GM10266 (cell line): Measurements from ENCODE around the gene JDP2.

Experiments used
- DNase-seq: peaks from one replicate; pipeline ENCODE4 v3.0.0; 2012; ENCODE audit errors: extremely low spot score
- TF ChIP-seq, protein P1 (sequence below): IDR thresholded peaks from 2 replicates; pipeline ENCODE4 v1.5.1; 2012; ENCODE audit warnings: mild to moderate bottlenecking, low read depth; ENCODE audit not compliant: control insufficient read depth, insufficient read depth; ENCODE audit errors: missing control alignments

Gene JDP2

DNA sequence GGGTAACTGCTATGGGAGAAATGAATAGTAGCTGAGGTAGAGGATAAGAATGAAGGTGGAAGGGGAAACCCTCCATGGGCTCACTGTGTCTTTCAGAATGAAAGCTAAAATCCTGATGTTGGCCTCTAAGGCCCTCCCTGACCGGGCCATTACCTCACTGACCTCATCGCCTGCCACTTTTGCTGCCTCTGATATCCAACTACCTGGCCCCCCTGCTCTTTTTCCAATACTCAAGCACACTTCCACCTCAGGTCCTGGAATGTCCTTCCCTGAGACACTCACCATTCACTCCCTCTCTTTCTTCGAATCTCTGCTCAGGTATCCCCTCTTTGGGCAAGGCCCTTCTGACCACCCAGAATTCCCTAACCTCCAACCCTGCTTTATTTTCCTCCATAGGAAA, 93.0 kb downstream of the JDP2 start:
- TF ChIP-seq, protein P1, sequence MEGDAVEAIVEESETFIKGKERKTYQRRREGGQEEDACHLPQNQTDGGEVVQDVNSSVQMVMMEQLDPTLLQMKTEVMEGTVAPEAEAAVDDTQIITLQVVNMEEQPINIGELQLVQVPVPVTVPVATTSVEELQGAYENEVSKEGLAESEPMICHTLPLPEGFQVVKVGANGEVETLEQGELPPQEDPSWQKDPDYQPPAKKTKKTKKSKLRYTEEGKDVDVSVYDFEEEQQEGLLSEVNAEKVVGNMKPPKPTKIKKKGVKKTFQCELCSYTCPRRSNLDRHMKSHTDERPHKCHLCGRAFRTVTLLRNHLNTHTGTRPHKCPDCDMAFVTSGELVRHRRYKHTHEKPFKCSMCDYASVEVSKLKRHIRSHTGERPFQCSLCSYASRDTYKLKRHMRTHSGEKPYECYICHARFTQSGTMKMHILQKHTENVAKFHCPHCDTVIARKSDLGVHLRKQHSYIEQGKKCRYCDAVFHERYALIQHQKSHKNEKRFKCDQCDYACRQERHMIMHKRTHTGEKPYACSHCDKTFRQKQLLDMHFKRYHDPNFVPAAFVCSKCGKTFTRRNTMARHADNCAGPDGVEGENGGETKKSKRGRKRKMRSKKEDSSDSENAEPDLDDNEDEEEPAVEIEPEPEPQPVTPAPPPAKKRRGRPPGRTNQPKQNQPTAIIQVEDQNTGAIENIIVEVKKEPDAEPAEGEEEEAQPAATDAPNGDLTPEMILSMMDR, result no peak
- no peak for DNase-seq

DNA sequence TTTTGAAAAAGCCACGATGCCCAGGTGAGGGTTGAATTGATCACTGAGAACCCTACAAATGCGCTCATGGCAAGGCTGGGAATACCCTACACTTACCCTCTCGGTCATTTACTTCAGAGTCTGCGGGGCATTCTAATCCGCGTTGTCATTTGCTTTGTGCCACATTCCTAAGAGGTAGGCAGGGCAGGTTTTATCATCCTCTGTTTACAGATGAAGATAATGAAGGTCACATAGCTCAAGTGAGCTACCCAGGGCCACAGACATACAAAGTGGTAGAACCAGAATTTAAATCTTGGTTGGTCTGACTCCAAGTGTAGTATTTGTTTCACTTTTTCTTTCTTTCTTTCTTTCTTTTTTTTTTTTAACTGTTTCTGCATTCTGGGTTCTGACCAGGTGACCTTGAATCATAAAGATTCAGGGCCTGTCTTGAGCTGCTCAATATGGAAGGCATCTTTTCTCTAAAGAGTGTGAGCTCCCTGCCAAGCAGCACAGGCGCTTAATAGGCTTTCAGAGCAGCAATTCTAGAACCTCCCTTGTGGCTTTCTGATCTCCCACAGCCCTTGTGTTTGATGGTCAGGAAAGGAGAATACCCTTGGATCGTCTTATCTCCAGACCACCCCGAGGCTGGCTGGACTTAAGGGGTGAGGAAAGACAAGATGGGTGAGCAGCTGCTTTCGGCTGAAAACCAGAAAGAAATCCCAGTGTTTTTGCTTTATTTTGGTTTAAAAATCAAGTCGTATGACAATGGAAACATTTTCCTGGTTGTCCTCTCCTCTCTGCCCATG, 93.8 kb downstream of the JDP2 start:
- TF ChIP-seq, protein P1, result no peak
- DNase-seq, result no peak

DNA sequence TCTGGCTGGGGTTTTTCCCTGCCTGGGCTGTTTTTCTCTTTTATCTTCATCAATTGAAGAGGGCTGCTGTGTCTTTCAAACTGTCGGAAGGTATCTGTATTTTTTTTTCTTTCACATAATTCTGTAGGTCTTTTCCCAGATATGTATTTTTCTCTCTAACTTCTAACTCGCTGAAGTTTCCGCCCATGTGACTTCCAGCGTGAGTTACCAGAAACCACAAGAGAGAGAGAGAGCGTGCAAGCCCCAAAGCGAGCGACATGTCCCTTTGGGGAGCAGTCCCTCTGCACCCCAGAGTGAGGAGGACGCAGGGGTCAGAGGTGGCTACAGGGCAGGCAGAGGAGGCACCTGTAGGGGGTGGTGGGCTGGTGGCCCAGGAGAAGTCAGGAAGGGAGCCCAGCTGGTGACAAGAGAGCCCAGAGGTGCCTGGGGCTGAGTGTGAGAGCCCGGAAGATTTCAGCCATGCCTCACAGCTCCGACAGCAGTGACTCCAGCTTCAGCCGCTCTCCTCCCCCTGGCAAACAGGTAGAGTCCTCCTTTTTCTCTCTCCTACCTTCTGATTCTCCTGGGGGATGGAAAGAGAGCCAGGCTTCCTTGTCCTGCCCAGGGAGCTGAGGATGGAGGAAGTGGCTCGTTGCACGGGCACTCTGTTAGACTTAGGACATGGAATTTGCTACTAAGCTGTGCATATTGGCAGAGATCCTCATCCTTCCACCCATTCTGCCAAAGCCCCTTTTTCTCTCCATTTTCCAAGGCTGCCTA, 94.6 kb downstream of the JDP2 start, which contains the start of gene BATF:
BATF (plus strand) TSS at position 246 of the 759 bp plus-strand sequence; CDS start at position 460, 214 bp downstream.
- DNase-seq, result peak; percentile 71
- TF ChIP-seq, protein P1, result no peak

DNA sequence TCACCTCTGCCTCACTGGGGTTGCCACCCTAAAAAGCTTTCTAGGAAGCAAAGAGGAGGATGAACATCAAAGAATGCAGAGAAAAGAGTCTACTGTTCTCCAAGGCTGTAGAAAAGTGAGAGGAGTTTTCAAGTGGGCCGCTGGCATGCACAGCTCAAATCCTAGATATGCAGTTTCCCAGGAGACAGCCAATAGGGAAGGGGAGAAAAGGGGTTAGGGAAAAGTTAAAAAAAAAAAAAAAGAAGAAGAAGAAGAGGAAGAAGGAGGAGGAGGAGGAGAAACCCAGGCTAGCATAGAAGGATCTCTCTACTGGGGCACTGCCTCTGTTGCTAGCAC, 95.1 kb downstream of the JDP2 start:
- DNase-seq, result no peak
- TF ChIP-seq, protein P1, result no peak
